Superior temporal gyrus (tissue), 1 donor: ENCODE data around the gene PARD6B.
"Not testable (repeated sequence)": the region's sequence is repeated elsewhere in the genome, so short reads cannot be mapped to it uniquely, and the experiment has no call there.

Experiments
- DNase-seq: peaks from one replicate; pipeline ENCODE4 v3.0.0-alpha.2; 2016; ENCODE audit errors: extremely low spot score

PARD6B gene

GRCh38 chr20:50746138-50746940 is 15.0 kb downstream of the PARD6B start:
- no peak for DNase-seq

GRCh38 chr20:50747275-50747674 is 15.9 kb downstream of the PARD6B start:
- no peak for DNase-seq

GRCh38 chr20:50750145-50750671 is 18.8 kb downstream of the PARD6B start:
- no peak for DNase-seq

GRCh38 chr20:50753152-50753551 is 21.8 kb downstream of the PARD6B start:
- no peak for DNase-seq

GRCh38 chr20:50754420-50754819 is 23.0 kb downstream of the PARD6B start:
- no peak for DNase-seq

- no peak for DNase-seq
Observed at GRCh38 chr20:50756447-50756846, 25.1 kb downstream of the PARD6B start.

GRCh38 chr20:50758469-50758868 is 27.1 kb downstream of the PARD6B start:
- DNase-seq = no peak

GRCh38 chr20:50758992-50759391 is 27.6 kb downstream of the PARD6B start:
- no peak for DNase-seq

GRCh38 chr20:50759678-50760077 is 28.3 kb downstream of the PARD6B start:
- DNase-seq = no peak

- DNase-seq = no peak
Observed at GRCh38 chr20:50762045-50762422, 30.7 kb downstream of the PARD6B start.

GRCh38 chr20:50762435-50763220 is 31.2 kb downstream of the PARD6B start:
- DNase-seq = peak; percentile 70

- DNase-seq = not testable (repeated sequence)
Observed at GRCh38 chr20:50763550-50764458, 32.4 kb downstream of the PARD6B start.

- DNase-seq = not testable (repeated sequence)
Observed at GRCh38 chr20:50765251-50765650, 33.9 kb downstream of the PARD6B start.

- no peak for DNase-seq
Observed at GRCh38 chr20:50765674-50766073, 34.3 kb downstream of the PARD6B start.

GRCh38 chr20:50766955-50767809 is 35.8 kb downstream of the PARD6B start:
- DNase-seq = not testable (repeated sequence)

GRCh38 chr20:50768991-50769390 is 37.6 kb downstream of the PARD6B start:
- DNase-seq = not testable (repeated sequence)

- DNase-seq = not testable (repeated sequence)
Observed at GRCh38 chr20:50769551-50770085, 38.2 kb downstream of the PARD6B start.

GRCh38 chr20:50771419-50772080 is 40.2 kb downstream of the PARD6B start:
- not testable (repeated sequence) for DNase-seq

- DNase-seq = no peak
Observed at GRCh38 chr20:50772420-50773185, 41.2 kb downstream of the PARD6B start.
